Heart right ventricle (tissue), 16 donors: ENCODE measurements around the gene NPC1L1. TPM values are rescaled to one million over a fixed set of nuclear protein-coding genes. Genes with fewer than 3 reads are reported as not detected.
"Not testable (repeated sequence)": the region's sequence is repeated elsewhere in the genome, so short reads cannot be mapped to it uniquely, and the experiment has no call there.

Experiments
- ATAC-seq, 8 donors: fragments of 200-7000 bp; cut with Tn5 transposase; one replicate each; pipeline ENCODE4 v1.9.1; 2020; ENCODE audit warnings: mild to moderate bottlenecking in 8 of 8, moderate library complexity in 8 of 8, moderate number of reproducible peaks in 1 of 8
- DNase-seq, 2 donors: peaks; one replicate each; pipeline ENCODE4 v3.0.0-alpha.2; 2020
- H3K27ac ChIP-seq, 10 donors: fragments of 200-600 bp; sonication (generic) in 2 of 10; one replicate each; pipeline versions ENCODE4 v1.5.0 to v1.8.0; 2020 to 2022; ENCODE audit warnings: mild to moderate bottlenecking in 3 of 10
- H3K27me3 ChIP-seq, 7 donors: fragments of 200-600 bp; one replicate each; pipeline ENCODE4 v1.8.0; 2021 to 2022; ENCODE audit warnings: mild to moderate bottlenecking in 2 of 7
- H3K36me3 ChIP-seq, 9 donors: fragments of 200-600 bp; sonication (generic) in 1 of 9; one replicate each; pipeline versions ENCODE4 v1.5.0 to v1.8.0; 2020 to 2022; ENCODE audit warnings: mild to moderate bottlenecking in 2 of 9
- H3K4me1 ChIP-seq, 9 donors: fragments of 200-600 bp; sonication (generic) in 1 of 9; one replicate each; pipeline versions ENCODE4 v1.5.0 to v1.8.0; 2020 to 2022; ENCODE audit warnings: mild to moderate bottlenecking in 4 of 9
- H3K4me3 ChIP-seq, 10 donors: fragments of 200-600 bp; sonication (generic) in 2 of 10; one replicate each; pipeline versions ENCODE4 v1.5.0 to v1.8.0; 2020 to 2022; ENCODE audit warnings: mild to moderate bottlenecking in 7 of 10, moderate library complexity in 2 of 10
- H3K9me3 ChIP-seq, 11 donors: fragments of 200-600 bp in 10 of 11; sonication (generic) in 2 of 11; one replicate each; pipeline versions ENCODE4 v1.5.0 to v1.8.0; 2013 to 2022; ENCODE audit warnings: mild to moderate bottlenecking in 2 of 11, control low read depth in 1 of 11, moderate library complexity in 1 of 11
- CTCF ChIP-seq, 9 donors: fragments of 200-600 bp; sonication (generic) in 2 of 9; IDR thresholded peaks; one replicate each; pipeline versions ENCODE4 v1.5.0 to v1.8.0; 2021 to 2022; ENCODE audit warnings: antibody characterized with exemption in 9 of 9, mild to moderate bottlenecking in 5 of 9, moderate library complexity in 1 of 9
- WGBS, 2 donors: extraction: QIAGEN DNeasy Blood & Tissue Kit; methylation state at CpG; one replicate each; pipeline ENCODE4 v1.1.7; 2013; ENCODE audit warnings: inconsistent platforms in 1 of 2; 5-methylcytosine and 5-hydroxymethylcytosine counted together
- intact Hi-C, 10 donors: fragments of 100-400 bp; cut with DNase I; formaldehyde crosslinking; loops; one replicate each; pipeline versions ENCODE4 v1.11.1 to v1.14.2; 2022
- polyA plus RNA-seq, 2 donors: library from polyadenylated mRNA; stranded (reverse); fragments of 200-250 nt; gene quantifications; one replicate each; pipeline ENCODE4 v1.2.3, GENCODE V29; 2013
- total RNA-seq, 10 donors: library from RNA; stranded (reverse); fragmentation: NEBNext Ultra II Directional in 3 of 10; extraction: Animal tissue kit (Norgen Biotek cat#: 25700) in 3 of 10; gene quantifications; one replicate each; pipeline versions ENCODE4 v1.2.1 to v1.2.4, GENCODE V29; 2021 to 2023
- donor health status: Arrhythmogenic right ventricular cardiomyopathy.
- donor health status: ischemic (EF 13 %, LVEDD 7.1; RV severe dilation, severe dysfunction).
- donor health status: healthy with polysubstance abuse.
- donor health status: DM: no; HTN: yes; CAD: no.
- donor health status: DM: no; HTN: no; CAD: no.
- donor health status: ischemic (EF 25% LVEDD 6.9; RV normal size, moderate dysfunction).
- donor health status: ischemic (EF 25% LVEDD 5.7; RV mildly dilated, moderate dysfunction).
- donor health status: healthy.
- donor health status: DM: yes; HTN: yes; CAD: no.
- donor health status: Ischemic cardiomyopathy.
- donor health status: ischemic (EF 35%, LVEDD 5.7; RV mildly dilated, moderate dysfunction).
- donor health status: nonischemic (EF 11% LVEDD 7.7; RV severe dilation, severe dysfunction).
- donor health status: DM: yes; HTN: yes; CAD: no.
- donor health status: PGD.
- donor health status: ischemic (EF 29% LVEDD 5.4; RV normal size, mild dysfunction).
- donor health status: nonischemic (EF 23%, LVEDD 6.1; RV moderate dilation, normal function).

Gene NPC1L1
- total and polyA plus RNA-seq, 12 donors, result under 0.01 to 0.29 (median 0.12) TPM; not detected in 1

GRCh38 chr7:44563171-44563679, 22.1 kb upstream of the NPC1L1 start:
- no peaks in the 10 kb centered on the region for H3K27me3 ChIP-seq
- ATAC-seq, result peak in 2 of 8 donors; percentile 11 to 18
- intact Hi-C loops, result loop anchor here in 8 of 10 donors (5.0 to 10.0 kb wide), 5 partner anchors 78 to 328 kb away; no protein-coding TSS in a partner anchor
- peaks cover 0 to 14% (median 0%) of the 10 kb centered on the region in 9 donors for H3K4me1 ChIP-seq
- H3K36me3 ChIP-seq, result peaks cover 0 to 53% (median 33%) of the 10 kb centered on the region in 9 donors
- no peak overlapping the region for H3K27ac ChIP-seq
- no peak for TF ChIP-seq CTCF (IDR thresholded peaks at IDR 0.05)
- H3K4me3 ChIP-seq, result no peak overlapping the region
- WGBS, 2 donors, result 76 to 80% methylated on average over 3 of the region's 3 CpGs
- no peak for DNase-seq
- H3K9me3 ChIP-seq, result no peaks in the 10 kb centered on the region

- not testable (repeated sequence) for H3K4me3 ChIP-seq, ATAC-seq, H3K27ac ChIP-seq, H3K9me3 ChIP-seq, H3K27me3 ChIP-seq, DNase-seq
- intact Hi-C loops, result loop anchor here in 8 of 10 donors (5.0 to 10.0 kb wide), 5 partner anchors 78 to 328 kb away; no protein-coding TSS in a partner anchor
- peaks cover 0 to 47% (median 27%) of the 10 kb centered on the region in 9 donors for H3K36me3 ChIP-seq
- WGBS, 2 donors, result 93 to 97% methylated on average over 8 of the region's 8 CpGs
- H3K4me1 ChIP-seq, result peaks cover 0 to 14% (median 0%) of the 10 kb centered on the region in 9 donors
Observed at GRCh38 chr7:44562622-44562962, 21.5 kb upstream of the NPC1L1 start.

- H3K27ac ChIP-seq, result no peak overlapping the region
- ATAC-seq (no peak), DNase-seq (no peak)
- peaks cover 0 to 14% (median 0%) of the 10 kb centered on the region in 9 donors for H3K4me1 ChIP-seq
- H3K36me3 ChIP-seq, result peaks cover 0 to 42% (median 22%) of the 10 kb centered on the region in 9 donors
- intact Hi-C loops, result loop anchor here in 8 of 10 donors (5.0 to 10.0 kb wide), 5 partner anchors 77 to 327 kb away; no protein-coding TSS in a partner anchor
- WGBS, 2 donors, result 87 to 89% methylated on average over 7 of the region's 7 CpGs
- no peak overlapping the region for H3K4me3 ChIP-seq
- no peaks in the 10 kb centered on the region for H3K9me3 ChIP-seq
- H3K27me3 ChIP-seq, result no peaks in the 10 kb centered on the region
- no peak for TF ChIP-seq CTCF (IDR thresholded peaks at IDR 0.05)
Observed at GRCh38 chr7:44561962-44562621, 21.0 kb upstream of the NPC1L1 start.

- H3K36me3 ChIP-seq, result peaks cover 0 to 36% (median 21%) of the 10 kb centered on the region in 9 donors
- intact Hi-C loops, result loop anchor here in 8 of 10 donors (5.0 to 10.0 kb wide), 5 partner anchors 77 to 327 kb away; no protein-coding TSS in a partner anchor
- TF ChIP-seq CTCF (IDR thresholded peaks at IDR 0.05), result no peak
- H3K9me3 ChIP-seq, result no peaks in the 10 kb centered on the region
- no peak overlapping the region for H3K27ac ChIP-seq
- H3K27me3 ChIP-seq, result no peaks in the 10 kb centered on the region
- no peak for ATAC-seq
- no peak for DNase-seq
- no peak overlapping the region for H3K4me3 ChIP-seq
- H3K4me1 ChIP-seq, result peaks cover 0 to 12% (median 0%) of the 10 kb centered on the region in 9 donors
- 87 to 88% methylated on average over 6 of the region's 6 CpGs for WGBS, 2 donors
Observed at GRCh38 chr7:44561481-44561880, 20.4 kb upstream of the NPC1L1 start.
